Panc1 (cell line): ENCODE results near the gene IGDCC3.

Experiments
- CTCF ChIP-seq: fragments of 450-650 bp; IDR thresholded peaks from 2 replicates; pipeline ENCODE4 v1.5.1; 2017; ENCODE audit warnings: mild to moderate bottlenecking
- POLR2AphosphoS5 ChIP-seq: IDR thresholded peaks from 2 replicates; pipeline ENCODE4 v1.6.1; 2012; ENCODE audit warnings: mild to moderate bottlenecking, low read depth, low read length, moderate library complexity
- REST ChIP-seq, 2 experiments: IDR thresholded peaks; 2 replicates each; pipeline ENCODE4 v1.6.1; 2011 to 2012; ENCODE audit warnings: low read depth in 2 of 2, control low read depth in 1 of 2, low read length in 1 of 2, mild to moderate bottlenecking in 1 of 2, moderate library complexity in 1 of 2; ENCODE audit not compliant: insufficient read depth in 1 of 2
- SIN3A ChIP-seq: IDR thresholded peaks from 2 replicates; pipeline ENCODE4 v1.6.1; 2012; ENCODE audit warnings: low read depth, mild to moderate bottlenecking, low read length, moderate library complexity, borderline replicate concordance; ENCODE audit not compliant: insufficient read depth
- TCF7L2 ChIP-seq: IDR thresholded peaks from 2 replicates; pipeline ENCODE4 v1.6.1; 2011; ENCODE audit warnings: mild to moderate bottlenecking, low read depth, low read length, inconsistent platforms

- TF ChIP-seq POLR2AphosphoS5 (no peak), CTCF (no peak), REST (IDR thresholded peaks at IDR 0.05; ENCODE audit: insufficient read depth in 1 of 2, low read depth in 2 of 2, low read length in 1 of 2) (no peak), SIN3A (no peak), TCF7L2 (no peak)
Measured at GRCh38 chr15:65391732-65392131, 13.9 kb upstream of the IGDCC3 start.
